ENCODE results near the gene CFAP69.
"Not testable (repeated sequence)": the region's sequence is repeated elsewhere in the genome, so short reads cannot be mapped to it uniquely, and the experiment has no call there.

Gene CFAP69

DNA sequence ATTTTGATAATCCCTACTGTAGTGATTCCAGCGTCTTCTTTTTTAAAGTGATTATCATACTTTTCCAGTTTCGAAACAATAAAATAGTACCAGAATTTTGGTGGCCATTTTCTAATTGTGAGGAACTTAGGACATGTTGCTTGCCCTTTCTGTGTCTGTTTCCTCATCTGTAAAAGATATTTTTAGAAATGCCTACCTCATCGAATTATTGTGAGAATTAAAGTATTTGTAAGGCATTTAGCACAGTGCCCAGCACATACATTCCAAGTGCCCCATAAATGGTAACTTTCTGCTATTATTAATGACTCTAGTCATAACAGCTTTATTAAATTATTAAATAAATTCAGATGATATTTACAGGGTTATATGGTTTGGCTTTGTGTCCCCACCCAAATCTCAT, 3.7 kb downstream of the CFAP69 start:
- no peak for DNase-seq (ENCODE audit: extremely low read depth, low read depth)
- TF ChIP-seq, protein P1, sequence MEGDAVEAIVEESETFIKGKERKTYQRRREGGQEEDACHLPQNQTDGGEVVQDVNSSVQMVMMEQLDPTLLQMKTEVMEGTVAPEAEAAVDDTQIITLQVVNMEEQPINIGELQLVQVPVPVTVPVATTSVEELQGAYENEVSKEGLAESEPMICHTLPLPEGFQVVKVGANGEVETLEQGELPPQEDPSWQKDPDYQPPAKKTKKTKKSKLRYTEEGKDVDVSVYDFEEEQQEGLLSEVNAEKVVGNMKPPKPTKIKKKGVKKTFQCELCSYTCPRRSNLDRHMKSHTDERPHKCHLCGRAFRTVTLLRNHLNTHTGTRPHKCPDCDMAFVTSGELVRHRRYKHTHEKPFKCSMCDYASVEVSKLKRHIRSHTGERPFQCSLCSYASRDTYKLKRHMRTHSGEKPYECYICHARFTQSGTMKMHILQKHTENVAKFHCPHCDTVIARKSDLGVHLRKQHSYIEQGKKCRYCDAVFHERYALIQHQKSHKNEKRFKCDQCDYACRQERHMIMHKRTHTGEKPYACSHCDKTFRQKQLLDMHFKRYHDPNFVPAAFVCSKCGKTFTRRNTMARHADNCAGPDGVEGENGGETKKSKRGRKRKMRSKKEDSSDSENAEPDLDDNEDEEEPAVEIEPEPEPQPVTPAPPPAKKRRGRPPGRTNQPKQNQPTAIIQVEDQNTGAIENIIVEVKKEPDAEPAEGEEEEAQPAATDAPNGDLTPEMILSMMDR (IDR thresholded peaks at IDR 0.05; ENCODE audit: low read depth, low read length, missing control alignments), result no peak
- H3K4me3 ChIP-seq (replicated peaks; ENCODE audit: low read depth, low read length), result no peak overlapping the region

DNA sequence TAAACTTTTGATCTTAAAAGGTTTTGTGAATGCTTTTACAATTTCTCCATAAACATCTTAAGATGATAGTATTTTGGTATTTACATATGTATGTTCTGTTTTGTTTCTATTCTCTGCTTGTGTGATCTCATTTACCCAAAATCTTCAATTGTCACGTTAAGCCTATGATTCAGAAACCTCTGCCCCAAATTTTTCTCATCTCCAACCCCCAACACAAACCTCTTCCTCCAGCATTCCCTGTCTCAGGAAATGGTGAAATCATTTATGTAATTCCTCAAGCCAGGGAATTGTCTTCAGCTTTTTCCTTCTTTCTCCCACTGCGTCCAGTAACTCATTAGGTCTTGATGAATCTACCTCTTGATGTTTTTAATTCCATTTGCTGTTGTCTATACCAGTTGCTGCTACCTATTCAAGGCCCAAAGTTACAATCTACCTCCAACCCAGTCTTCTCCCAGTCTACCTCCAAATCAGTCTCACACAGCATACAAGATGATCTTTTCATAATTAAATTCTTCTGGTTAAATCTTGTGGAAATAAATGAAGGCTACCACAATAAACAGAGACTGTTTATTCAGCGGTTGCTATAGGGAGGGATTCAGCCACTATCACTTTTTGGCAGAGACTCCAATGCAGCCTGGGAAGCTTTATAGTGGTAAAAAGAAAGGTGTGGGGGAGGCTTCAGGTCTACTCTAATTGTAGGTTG, 5.8 kb downstream of the CFAP69 start:
- TF ChIP-seq, protein P1 (IDR thresholded peaks at IDR 0.05; ENCODE audit: low read depth, low read length, missing control alignments), result no peak
- no peak for DNase-seq (ENCODE audit: extremely low read depth, low read depth)
- no peak overlapping the region for H3K4me3 ChIP-seq (replicated peaks; ENCODE audit: low read depth, low read length)

DNA sequence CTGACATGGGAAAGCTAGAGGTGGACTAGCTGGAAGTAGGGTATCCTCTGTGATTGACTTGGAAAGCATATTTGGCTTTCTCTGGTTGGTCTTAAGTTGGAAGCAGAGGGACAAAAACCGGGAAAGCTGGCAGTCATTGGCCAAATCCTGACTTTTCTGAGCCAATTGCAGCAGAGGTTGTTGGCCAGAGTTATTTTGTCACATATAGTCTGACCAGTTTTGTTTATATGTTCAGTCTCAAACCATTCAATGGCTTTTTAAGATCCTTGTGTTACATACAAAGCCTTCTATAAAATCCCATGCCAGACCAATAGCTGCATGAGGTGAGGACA, 6.3 kb downstream of the CFAP69 start:
- TF ChIP-seq, protein P1 (IDR thresholded peaks at IDR 0.05; ENCODE audit: low read depth, low read length, missing control alignments), result no peak

DNA sequence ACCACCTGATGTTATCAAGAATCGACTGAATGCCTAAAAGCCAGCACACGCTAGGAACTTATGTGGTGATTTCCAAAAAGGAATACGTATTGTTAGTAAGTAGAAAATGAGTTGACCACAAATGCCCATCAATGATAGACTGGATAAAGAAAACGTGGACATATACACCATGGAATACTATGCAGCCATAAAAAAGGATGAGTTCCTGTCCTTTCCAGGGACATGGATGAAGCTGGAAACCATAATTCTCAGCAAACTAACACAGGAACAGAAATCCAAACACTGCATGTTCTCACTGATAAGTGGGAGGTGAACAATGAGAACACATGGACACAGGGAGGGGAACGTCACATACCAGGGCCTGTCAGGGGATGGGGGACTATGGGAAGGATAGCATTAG, 11.0 kb downstream of the CFAP69 start:
- not testable (repeated sequence) for DNase-seq (ENCODE audit: extremely low read depth, low read depth); H3K4me3 ChIP-seq (replicated peaks; ENCODE audit: low read depth, low read length)

More for the DNA sequence above, 6.3 kb downstream of the CFAP69 start:
- no peak for DNase-seq (ENCODE audit: extremely low read depth, low read depth)
- H3K4me3 ChIP-seq (replicated peaks; ENCODE audit: low read depth, low read length), result no peak overlapping the region

DNA sequence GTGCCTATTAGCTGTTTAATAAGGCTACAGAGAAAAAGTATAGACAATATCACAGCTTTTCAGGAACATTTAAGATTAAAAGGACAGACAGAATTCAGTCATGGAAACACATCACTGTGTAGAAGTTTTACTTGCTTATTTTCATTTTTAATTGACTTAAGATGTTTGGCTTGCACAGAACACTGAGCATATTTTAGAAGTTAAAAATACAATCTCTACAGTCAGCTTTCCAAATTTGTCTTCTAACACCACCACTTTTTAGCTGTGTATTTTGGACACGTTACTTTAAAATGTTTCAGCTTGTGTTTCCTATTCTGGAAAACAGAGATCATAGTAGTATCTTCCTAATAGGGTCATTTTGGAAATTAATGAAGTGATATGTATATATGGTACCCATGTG, 11.8 kb downstream of the CFAP69 start:
- TF ChIP-seq, protein P1 (IDR thresholded peaks at IDR 0.05; ENCODE audit: low read depth, low read length, missing control alignments), result no peak
- DNase-seq (ENCODE audit: extremely low read depth, low read depth), result no peak
- H3K4me3 ChIP-seq (replicated peaks; ENCODE audit: low read depth, low read length), result no peak overlapping the region

DNA sequence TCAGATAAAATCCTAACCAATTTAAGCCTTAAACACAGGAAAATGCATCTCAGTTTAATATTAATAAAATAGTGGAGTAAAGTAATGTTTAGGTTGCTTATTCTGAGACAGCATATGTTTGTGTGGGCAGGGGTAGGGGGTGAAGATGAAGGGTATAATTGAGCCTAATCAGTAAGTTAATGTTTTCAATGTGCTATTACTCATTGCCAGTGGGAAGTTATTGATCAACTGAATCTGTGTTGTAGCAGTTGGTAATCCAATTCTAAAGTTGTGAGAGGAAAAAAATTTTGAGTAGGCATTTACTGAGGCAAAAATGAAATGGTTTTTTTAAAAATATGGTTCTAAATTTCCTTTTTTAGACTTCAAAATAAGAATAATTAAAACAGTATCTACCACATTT, 16.5 kb downstream of the CFAP69 start:
- TF ChIP-seq, protein P1 (IDR thresholded peaks at IDR 0.05; ENCODE audit: low read depth, low read length, missing control alignments), result no peak
- no peak overlapping the region for H3K4me3 ChIP-seq (replicated peaks; ENCODE audit: low read depth, low read length)
- no peak for DNase-seq (ENCODE audit: extremely low read depth, low read depth)

DNA sequence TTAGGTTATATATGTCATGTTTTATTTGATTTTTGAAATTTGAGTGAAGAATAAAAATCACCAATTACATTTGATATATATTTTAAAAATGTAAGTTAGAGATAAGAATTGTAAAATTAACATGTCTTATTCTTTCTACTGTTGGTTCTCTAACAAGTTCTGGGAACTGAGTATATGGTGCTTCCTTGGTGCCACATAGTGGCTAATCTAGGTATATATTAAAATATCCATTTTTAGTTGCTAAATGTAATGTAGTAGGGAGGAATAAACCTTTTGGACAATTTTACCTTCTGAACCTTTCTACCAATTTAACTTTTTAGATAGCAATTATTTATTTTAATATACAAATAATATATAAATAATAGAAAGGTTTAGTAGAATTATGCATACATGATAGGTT, 17.5 kb downstream of the CFAP69 start:
- H3K4me3 ChIP-seq (replicated peaks; ENCODE audit: low read depth, low read length), result no peak overlapping the region
- TF ChIP-seq, protein P1 (IDR thresholded peaks at IDR 0.05; ENCODE audit: low read depth, low read length, missing control alignments), result peak; percentile 20
- no peak for DNase-seq (ENCODE audit: extremely low read depth, low read depth)

All from HFF-Myc (cell line).